Stimulated activated memory B cell treated with anti-CD40 and anti-IgM and Interleukin-4, amounts not matched to agents 10 μg/mL and 1 μg/mL and 100 μg/mL, for 72 hours (primary cell): ENCODE measurements around the gene DLGAP4.
A peak's percentile ranks its signal among the peaks of the same experiment; 100 is the strongest.
"Not testable (repeated sequence)": the region's sequence is repeated elsewhere in the genome, so short reads cannot be mapped to it uniquely, and the experiment has no call there.

Source experiments
- ATAC-seq: fragments of 150-1000 bp; cut with Tn5 transposase; 2 replicates; pipeline ENCODE4 v1.10.0; 2021
- H3K27ac Mint-ChIP-seq: one replicate; pipeline ENCODE4 v1.8.0; 2022; ENCODE audit warnings: mild to moderate bottlenecking, mixed read lengths
- H3K27me3 Mint-ChIP-seq: one replicate; pipeline ENCODE4 v1.8.0; 2022; ENCODE audit warnings: mixed read lengths
- H3K36me3 Mint-ChIP-seq: one replicate; pipeline ENCODE4 v1.8.0; 2022; ENCODE audit warnings: mixed read lengths
- H3K4me1 Mint-ChIP-seq: one replicate; pipeline ENCODE4 v1.8.0; 2022; ENCODE audit warnings: mixed read lengths
- H3K4me3 Mint-ChIP-seq: one replicate; pipeline ENCODE4 v1.8.0; 2022; ENCODE audit warnings: mild to moderate bottlenecking, moderate library complexity, mixed read lengths
- H3K9me3 Mint-ChIP-seq: one replicate; pipeline ENCODE4 v1.8.0; 2022; ENCODE audit warnings: mixed read lengths

The DLGAP4 gene

DNA sequence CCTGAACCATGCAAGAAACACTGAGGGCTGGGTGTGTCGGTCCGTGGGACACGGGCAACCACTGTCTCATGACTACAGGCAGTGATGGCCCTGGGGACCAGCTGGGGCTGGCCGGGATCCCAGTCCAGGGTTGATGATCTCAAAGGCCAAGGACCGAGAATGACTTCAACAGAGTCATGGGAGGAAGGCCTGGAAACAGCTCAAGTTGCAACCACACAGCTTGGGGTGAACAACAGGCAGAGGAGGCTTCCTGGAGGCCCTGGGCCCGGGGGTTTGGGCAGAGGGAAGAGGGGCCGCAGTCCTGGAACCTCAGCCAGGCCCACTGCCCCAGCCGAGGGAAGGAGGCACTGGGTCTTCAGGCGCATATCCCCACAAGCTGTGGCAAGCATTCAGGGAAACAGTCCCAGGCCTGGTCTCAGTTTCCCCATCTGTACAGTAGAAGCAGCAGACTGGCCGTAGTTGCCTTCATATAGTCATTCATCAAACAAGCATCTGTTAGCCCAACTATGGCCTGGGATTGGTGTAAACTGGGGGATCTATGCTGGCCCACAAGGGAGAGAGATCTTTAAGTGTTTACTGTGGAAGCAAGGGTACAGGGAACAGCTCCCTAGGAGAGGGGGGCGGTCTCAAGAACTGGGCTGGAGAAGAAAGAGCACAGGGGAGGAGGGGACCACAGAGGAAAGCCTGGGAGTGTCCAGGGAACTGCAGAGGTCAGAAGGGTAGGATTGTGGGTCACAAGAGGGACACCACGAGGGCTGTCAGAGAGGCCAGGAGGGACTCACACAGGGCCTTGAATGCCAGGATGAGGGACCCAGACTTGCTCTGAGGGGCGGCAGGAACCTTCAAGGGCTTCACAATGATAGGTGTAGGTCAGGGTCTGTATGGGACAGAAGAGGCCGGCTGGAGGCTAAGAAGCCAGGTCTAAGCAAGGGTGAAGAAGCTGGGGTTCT lies 237.3 kb downstream of the DLGAP4 start:
- ATAC-seq, result no peak
- no peaks in the 10 kb centered on the region for H3K9me3 Mint-ChIP-seq
- no peaks in the 10 kb centered on the region for H3K27me3 Mint-ChIP-seq
- H3K4me3 Mint-ChIP-seq, result no peak overlapping the region
- no peaks in the 10 kb centered on the region for H3K36me3 Mint-ChIP-seq
- peaks cover 32% of the 10 kb centered on the region for H3K4me1 Mint-ChIP-seq
- H3K27ac Mint-ChIP-seq, result peak overlapping the region; percentile 65

DNA sequence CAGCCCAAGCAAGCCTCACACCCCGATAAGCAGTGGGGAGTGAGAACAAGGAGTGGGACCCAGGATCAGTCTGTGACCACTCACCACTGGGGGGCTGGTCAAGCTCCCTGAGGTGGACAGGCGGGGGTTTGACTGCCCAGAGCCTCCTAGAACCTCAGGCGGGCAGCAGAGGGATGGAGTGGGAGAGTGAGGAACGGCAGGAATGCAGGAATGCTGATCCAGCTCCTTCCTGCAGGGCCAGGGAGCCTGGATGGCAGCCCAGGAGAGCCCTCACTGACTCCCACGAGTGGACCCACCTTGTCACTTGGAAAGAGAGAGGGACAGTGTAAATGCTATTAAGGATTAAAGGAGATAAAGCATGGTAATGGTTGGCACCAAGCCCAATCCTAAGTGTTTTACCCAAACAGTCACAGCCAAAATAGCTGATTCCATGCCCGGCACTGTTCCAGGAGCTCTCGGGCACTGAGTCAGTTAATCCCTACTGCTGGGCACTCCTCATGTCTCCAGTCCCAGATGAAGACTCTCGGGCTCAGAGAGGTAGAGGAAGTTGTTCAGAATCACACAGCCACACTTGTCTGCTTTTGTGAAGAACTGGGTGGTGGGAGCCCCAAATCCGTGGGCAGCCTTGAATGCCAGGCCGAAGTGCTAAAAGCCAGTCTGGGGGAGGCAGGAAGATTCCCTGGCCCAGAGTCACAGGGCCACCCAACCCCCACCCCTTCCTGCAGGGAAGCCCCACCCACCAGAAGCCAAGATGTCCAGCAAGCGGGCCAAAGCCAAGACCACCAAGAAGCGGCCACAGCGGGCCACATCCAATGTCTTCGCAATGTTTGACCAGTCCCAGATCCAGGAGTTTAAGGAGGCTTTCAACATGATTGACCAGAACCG lies 238.2 kb downstream of the DLGAP4 start:
- no peak overlapping the region for H3K4me3 Mint-ChIP-seq
- no peaks in the 10 kb centered on the region for H3K9me3 Mint-ChIP-seq
- no peaks in the 10 kb centered on the region for H3K27me3 Mint-ChIP-seq
- no peak for ATAC-seq
- peak overlapping the region; percentile 65 for H3K27ac Mint-ChIP-seq
- H3K36me3 Mint-ChIP-seq, result no peaks in the 10 kb centered on the region
- H3K4me1 Mint-ChIP-seq, result peaks cover 32% of the 10 kb centered on the region

DNA sequence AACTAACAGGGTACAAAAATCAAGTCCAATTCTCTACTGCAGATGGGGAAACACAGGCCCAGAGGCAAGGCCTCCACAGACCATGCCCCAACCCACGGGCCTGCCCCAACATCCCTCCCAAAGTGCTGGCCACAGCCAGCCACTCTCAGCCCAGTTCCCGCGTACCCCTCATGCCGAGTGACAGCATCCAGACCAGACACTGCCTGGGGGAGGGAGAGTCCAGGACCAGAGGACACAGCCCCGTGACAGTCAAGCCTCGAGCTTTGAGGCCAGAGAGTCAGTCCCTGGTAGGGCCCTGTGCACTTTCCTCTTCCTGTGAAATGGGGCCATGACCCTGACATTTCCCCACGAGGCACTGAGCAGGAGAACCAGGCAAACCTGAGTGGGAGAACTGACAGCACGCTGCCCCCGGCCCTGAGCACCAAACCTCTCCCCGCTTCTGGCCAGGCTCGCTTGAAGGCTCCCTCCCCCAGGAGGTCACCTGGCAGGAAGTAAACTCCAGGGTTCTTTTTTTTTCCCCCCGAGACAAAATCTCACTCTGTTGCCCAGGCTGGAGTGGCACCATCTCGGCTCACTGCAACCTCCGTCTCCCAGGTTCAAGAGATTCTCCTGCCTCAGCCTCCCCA lies 240.1 kb downstream of the DLGAP4 start:
- Mint-ChIP-seq H3K9me3 (no peaks in the 10 kb centered on the region), H3K4me3 (no peak overlapping the region), H3K36me3 (no peaks in the 10 kb centered on the region), H3K4me1 (peaks cover 25% of the 10 kb centered on the region), H3K27me3 (no peaks in the 10 kb centered on the region), H3K27ac (peak overlapping the region; percentile 61)
- no peak for ATAC-seq

DNA sequence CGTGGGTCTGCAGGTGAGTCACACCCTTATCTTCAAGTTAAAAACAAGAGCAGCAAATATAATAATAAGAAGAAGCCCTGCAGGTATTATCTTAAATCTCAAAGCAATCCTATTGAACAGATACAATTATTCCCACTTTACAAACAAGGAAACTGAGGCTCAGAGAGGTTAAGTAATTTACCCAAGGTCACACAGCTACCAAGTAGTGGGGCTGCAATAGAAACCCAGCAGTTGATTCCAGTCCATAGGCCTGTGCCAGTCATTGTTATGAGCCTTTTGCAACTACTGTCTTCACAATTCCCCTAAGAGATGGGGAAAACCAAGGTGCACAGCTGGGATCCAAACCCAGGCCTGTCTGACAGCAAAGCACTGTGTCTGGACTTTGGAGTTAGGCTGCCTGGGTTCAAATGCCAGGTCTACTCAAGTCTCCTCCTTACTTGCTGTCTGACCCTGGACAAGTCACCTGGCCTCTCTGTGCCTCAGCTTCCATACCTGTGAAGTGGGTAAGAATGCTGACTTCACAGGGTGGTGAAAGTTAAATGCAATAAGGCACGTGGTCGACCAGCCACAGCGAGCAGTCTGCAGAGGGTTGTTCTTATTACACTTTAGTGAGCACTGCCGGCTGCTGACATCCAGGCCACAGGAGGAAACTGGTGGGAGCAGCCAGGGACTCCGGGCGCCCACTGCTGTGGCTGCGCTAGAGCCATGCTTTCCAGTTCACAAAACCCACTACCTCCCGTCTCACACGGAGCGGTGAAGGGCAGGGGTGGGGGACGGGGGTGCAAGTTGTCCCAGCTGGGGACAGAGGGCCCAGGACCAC lies 241.3 kb downstream of the DLGAP4 start:
- no peak for ATAC-seq
- Mint-ChIP-seq H3K36me3 (no peaks in the 10 kb centered on the region), H3K27ac (peak overlapping the region; percentile 61), H3K9me3 (no peaks in the 10 kb centered on the region), H3K4me3 (no peak overlapping the region), H3K27me3 (no peaks in the 10 kb centered on the region), H3K4me1 (peaks cover 16% of the 10 kb centered on the region)

DNA sequence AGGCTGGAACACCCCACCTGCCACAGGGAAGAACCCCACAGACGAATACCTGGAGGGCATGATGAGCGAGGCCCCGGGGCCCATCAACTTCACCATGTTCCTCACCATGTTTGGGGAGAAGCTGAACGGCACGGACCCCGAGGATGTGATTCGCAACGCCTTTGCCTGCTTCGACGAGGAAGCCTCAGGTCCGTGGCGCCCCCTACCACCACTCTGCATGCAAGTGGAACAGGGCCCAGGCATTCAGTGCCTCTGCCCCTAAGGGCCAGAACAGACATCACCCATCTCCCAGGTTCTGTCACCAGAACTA lies 241.8 kb downstream of the DLGAP4 start:
- H3K4me1 Mint-ChIP-seq, result peaks cover 16% of the 10 kb centered on the region
- H3K27ac Mint-ChIP-seq, result no peak overlapping the region
- no peak for ATAC-seq
- H3K36me3 Mint-ChIP-seq, result no peaks in the 10 kb centered on the region
- no peaks in the 10 kb centered on the region for H3K9me3 Mint-ChIP-seq
- H3K27me3 Mint-ChIP-seq, result no peaks in the 10 kb centered on the region
- no peak overlapping the region for H3K4me3 Mint-ChIP-seq

DNA sequence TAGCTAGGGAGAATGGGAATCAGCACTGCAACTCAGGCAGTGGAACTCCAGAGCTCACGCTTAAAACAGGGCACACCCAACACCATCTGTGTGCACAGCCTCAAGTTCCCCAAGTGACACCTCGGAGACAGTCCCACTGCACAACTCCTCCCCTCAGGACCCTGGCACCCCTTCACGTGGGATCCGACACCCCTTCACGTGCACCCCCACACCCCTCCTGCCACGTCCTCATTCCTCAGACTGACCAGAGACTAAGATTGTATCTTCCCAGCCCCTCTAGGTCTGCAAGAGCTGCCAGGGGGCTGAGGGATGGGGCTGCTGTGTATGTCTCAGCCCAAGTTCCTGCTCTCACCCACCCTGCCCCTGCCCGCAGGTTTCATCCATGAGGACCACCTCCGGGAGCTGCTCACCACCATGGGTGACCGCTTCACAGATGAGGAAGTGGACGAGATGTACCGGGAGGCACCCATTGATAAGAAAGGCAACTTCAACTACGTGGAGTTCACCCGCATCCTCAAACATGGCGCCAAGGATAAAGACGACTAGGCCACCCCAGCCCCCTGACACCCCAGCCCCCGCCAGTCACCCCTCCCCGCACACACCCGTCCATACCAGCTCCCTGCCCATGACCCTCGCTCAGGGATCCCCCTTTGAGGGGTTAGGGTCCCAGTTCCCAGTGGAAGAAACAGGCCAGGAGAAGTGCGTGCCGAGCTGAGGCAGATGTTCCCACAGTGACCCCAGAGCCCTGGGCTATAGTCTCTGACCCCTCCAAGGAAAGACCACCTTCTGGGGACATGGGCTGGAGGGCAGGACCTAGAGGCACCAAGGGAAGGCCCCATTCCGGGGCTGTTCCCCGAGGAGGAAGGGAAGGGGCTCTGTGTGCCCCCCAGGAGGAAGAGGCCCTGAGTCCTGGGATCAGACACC lies 242.8 kb downstream of the DLGAP4 start:
- no peak overlapping the region for H3K27ac Mint-ChIP-seq
- no peak for ATAC-seq
- H3K4me1 Mint-ChIP-seq, result peaks cover 16% of the 10 kb centered on the region
- H3K36me3 Mint-ChIP-seq, result no peaks in the 10 kb centered on the region
- no peaks in the 10 kb centered on the region for H3K27me3 Mint-ChIP-seq
- no peak overlapping the region for H3K4me3 Mint-ChIP-seq
- no peaks in the 10 kb centered on the region for H3K9me3 Mint-ChIP-seq

DNA sequence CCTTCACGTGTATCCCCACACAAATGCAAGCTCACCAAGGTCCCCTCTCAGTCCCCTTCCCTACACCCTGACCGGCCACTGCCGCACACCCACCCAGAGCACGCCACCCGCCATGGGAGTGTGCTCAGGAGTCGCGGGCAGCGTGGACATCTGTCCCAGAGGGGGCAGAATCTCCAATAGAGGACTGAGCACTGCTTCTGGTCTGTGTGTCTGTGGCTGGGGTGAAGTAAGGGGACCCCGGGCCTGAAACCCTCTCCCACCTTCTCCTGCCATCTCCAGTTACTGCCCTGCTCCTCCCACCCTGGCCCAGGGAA lies 243.4 kb downstream of the DLGAP4 start:
- no peak overlapping the region for H3K27ac Mint-ChIP-seq
- H3K36me3 Mint-ChIP-seq, result no peaks in the 10 kb centered on the region
- no peaks in the 10 kb centered on the region for H3K9me3 Mint-ChIP-seq
- H3K27me3 Mint-ChIP-seq, result no peaks in the 10 kb centered on the region
- ATAC-seq, result peak; percentile 21
- no peak overlapping the region for H3K4me3 Mint-ChIP-seq
- H3K4me1 Mint-ChIP-seq, result peaks cover 16% of the 10 kb centered on the region

DNA sequence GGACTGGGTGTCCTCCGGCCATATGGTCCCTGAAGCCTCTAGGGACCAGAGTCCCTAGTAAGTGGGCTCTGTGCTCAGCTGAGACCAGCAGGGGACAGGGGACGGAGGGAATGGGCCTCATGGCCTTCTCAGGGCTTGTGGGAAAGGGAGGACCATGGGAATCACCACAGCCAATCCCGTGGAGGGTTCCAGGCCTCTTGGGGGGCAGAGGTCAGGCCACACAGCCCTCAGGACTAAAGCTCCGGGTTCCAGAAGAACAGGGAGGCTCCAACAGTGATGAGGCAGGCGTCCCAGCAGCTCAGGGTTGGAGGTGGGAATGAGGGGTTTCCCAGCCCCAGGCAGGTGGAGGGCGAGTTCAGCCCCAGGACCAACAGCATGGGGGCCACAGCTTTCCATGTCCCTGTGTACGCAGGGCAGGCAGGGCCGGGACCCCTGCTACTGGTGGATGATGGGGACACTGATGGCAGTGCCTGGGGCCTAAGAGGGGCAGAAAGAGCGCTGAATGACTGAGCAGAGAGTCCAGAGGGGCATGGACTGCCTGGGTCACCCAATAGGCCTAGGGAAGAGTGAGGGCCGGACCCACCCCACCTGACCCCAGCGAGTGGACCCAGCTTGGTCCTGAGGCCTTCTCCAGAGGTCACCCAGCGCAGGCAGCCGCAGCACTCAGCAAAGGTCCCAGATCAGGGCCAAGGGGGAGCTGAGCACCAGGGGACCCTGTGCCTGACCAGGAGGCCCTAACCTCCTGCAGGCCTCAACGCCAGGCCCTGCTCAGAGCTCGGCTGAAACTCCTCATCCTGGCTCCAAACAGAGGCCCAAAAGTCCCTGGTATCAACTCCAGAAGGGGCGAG lies 244.0 kb downstream of the DLGAP4 start:
- Mint-ChIP-seq H3K27ac (peak overlapping the region; percentile 23), H3K27me3 (no peaks in the 10 kb centered on the region)
- no peak for ATAC-seq

DNA sequence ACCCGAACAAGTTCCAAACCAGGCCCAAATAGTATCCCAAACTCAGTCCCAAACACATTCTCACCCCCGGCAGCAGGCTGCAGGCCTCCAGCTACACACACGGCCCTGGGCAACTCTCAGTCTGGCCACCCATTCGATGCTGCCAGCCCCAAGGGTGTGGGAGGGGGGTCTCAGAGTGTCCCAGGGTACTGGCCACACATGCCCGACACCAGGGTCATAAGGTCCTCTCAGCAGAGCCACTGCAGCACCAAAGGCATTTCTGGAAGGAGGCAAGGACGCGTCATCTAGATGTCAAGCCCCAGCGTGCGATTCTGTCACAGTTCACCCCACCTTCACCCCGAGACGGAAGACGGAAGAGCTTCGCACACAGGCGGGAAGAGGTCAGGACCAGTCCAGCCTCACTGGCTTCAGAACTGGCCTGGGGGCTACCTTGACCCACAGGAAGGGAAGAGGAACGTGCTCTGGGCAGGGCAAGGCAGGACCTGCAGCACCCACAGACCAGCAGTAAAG lies 244.7 kb downstream of the DLGAP4 start:
- no peaks in the 10 kb centered on the region for H3K36me3 Mint-ChIP-seq
- no peak for ATAC-seq
- H3K4me3 Mint-ChIP-seq, result no peak overlapping the region

More for the DNA sequence above, 244.0 kb downstream of the DLGAP4 start:
- H3K9me3 Mint-ChIP-seq, result no peaks in the 10 kb centered on the region
- peaks cover 16% of the 10 kb centered on the region for H3K4me1 Mint-ChIP-seq
- no peak overlapping the region for H3K4me3 Mint-ChIP-seq
- H3K36me3 Mint-ChIP-seq, result no peaks in the 10 kb centered on the region

DNA sequence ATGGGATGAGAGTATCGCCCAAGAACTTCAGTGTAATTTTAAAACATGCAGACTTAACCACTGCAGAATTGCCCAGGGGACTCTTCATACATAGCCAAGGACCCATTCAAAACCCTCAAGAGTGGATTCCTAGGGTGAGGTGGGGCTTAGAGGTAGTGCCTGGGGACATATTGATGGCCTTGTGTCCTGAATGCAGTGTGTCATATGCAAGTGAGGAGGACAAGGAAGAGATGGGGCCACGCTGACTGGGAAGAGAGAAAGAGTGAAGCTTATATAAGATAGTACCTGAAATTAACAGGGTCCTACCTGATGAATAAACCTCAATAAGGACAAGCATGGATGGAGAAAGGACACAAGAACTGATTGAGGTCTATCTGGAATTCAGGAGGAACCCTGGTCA lies 249.1 kb downstream of the DLGAP4 start:
- H3K4me3 Mint-ChIP-seq, result no peak overlapping the region
- no peak for ATAC-seq
- H3K36me3 Mint-ChIP-seq, result no peaks in the 10 kb centered on the region
- peak overlapping the region; percentile 2 for H3K27ac Mint-ChIP-seq
- H3K4me1 Mint-ChIP-seq, result no peaks in the 10 kb centered on the region
- no peaks in the 10 kb centered on the region for H3K27me3 Mint-ChIP-seq
- H3K9me3 Mint-ChIP-seq, result no peaks in the 10 kb centered on the region

More for the DNA sequence above, 244.7 kb downstream of the DLGAP4 start:
- peaks cover 12% of the 10 kb centered on the region for H3K4me1 Mint-ChIP-seq
- no peaks in the 10 kb centered on the region for H3K9me3 Mint-ChIP-seq
- peak overlapping the region; percentile 23 for H3K27ac Mint-ChIP-seq
- H3K27me3 Mint-ChIP-seq, result no peaks in the 10 kb centered on the region

DNA sequence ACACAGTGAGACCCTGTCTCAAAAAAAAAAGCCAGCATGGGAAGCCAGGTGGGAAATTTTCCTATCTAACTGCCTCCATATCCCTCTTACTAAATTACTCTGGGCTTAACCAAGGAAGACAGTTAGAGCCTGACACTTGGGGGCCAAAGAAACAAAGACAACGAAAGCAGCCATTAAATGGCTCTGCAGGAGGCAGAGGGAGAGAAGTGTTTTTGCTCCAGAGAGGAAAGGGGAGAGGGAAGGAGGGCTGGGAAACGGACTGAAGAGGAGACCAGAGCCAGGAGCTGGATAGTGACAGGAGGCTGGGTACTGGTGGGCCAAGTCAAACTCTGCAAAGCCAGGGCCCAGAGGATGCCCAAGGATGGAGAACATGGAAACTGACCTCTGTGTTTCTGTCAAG lies 256.6 kb downstream of the DLGAP4 start:
- H3K9me3 Mint-ChIP-seq, result peaks cover 4% of the 10 kb centered on the region
- no peaks in the 10 kb centered on the region for H3K4me1 Mint-ChIP-seq
- no peaks in the 10 kb centered on the region for H3K27me3 Mint-ChIP-seq
- H3K36me3 Mint-ChIP-seq, result no peaks in the 10 kb centered on the region
- no peak overlapping the region for H3K27ac Mint-ChIP-seq
- no peak for ATAC-seq
- H3K4me3 Mint-ChIP-seq, result no peak overlapping the region

DNA sequence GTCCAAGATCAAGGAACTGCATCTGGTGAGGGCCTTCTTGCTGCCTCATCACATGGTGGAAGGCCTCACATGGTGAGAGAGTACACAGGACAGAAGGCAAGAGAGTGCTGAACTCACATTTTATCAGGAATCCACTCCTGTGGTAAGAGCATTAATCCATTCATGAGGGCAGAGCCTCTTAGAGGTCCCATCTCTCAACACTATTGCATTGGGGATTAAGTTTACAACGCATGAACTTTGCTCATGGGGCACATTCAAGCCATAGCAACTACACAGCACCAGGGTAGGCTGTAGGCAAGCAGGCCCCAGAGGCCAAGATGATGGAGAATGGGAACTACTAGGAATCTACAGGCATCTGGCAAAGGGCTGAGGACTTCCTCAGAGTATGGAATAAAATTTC lies 257.2 kb downstream of the DLGAP4 start:
- Mint-ChIP-seq H3K27ac (no peak overlapping the region), H3K27me3 (no peaks in the 10 kb centered on the region)
- no peak for ATAC-seq

DNA sequence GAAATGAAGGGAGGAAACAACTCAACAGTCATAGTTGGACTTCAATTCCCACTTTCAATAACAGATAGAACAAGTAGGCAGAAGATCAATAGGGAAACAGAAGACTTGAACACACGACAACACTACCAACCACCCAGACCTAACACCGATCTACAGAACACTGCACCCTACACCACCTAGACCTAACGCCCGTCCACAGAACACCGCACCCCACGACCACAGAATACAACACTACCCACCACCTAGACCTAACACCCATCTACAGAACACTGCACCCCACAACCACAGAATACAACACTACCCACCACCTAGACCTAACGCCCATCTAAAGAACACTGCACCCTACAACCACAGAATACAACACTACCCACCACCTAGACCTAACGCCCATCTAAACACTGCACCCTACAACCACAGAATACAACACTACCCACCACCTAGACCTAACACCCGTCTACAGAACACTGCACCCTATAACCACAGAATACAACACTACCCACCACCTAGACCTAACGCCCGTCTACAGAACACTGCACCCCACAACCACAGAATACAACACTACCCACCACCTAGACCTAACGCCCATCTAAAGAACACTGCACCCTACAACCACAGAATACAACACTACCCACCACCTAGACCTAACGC lies 258.1 kb downstream of the DLGAP4 start:
- H3K4me1 Mint-ChIP-seq, H3K27ac Mint-ChIP-seq, H3K36me3 Mint-ChIP-seq, H3K4me3 Mint-ChIP-seq, H3K9me3 Mint-ChIP-seq, ATAC-seq, H3K27me3 Mint-ChIP-seq: not testable (repeated sequence)

More for the DNA sequence above, 257.2 kb downstream of the DLGAP4 start:
- no peaks in the 10 kb centered on the region for H3K36me3 Mint-ChIP-seq
- H3K4me1 Mint-ChIP-seq, result no peaks in the 10 kb centered on the region
- peaks cover 4% of the 10 kb centered on the region for H3K9me3 Mint-ChIP-seq
- no peak overlapping the region for H3K4me3 Mint-ChIP-seq
